ENCODE data around the gene B4GAT1. TPM values are rescaled to one million over a fixed set of nuclear protein-coding genes. Genes with fewer than 3 reads are reported as not detected.

Gene B4GAT1
- total and polyA plus RNA-seq, 2 of the 13 experiments (the other 11 are each of a cell fraction or from before 2014, with no cell fraction given): 40.4 to 109 TPM

GRCh38 chr11:66386171-66387069, 39.0 kb upstream of the B4GAT1 start (continued):
- TF ChIP-seq, protein P1, sequence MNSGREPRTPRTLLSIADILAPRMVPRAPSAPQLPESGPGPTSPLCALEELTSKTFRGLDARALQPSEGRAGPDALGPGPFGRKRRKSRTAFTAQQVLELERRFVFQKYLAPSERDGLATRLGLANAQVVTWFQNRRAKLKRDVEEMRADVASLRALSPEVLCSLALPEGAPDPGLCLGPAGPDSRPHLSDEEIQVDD (CRISPR knock-in tag; IDR thresholded peaks at IDR 0.05; ENCODE audit: borderline replicate concordance): no peak
- TF ChIP-seq RXRA (CRISPR knock-in tag; IDR thresholded peaks at IDR 0.05) (no peak), ARID2 (CRISPR knock-in tag; IDR thresholded peaks at IDR 0.05; ENCODE audit: borderline replicate concordance) (no peak), POLR2A (IDR thresholded peaks at IDR 0.05; ENCODE audit: insufficient read depth in 1 of 2, low read depth in 2 of 2, low read length in 2 of 2) (no peak), ZNF775 (CRISPR knock-in tag; IDR thresholded peaks at IDR 0.05; ENCODE audit: borderline replicate concordance) (no peak), PCBP1 (IDR thresholded peaks at IDR 0.05; ENCODE audit: borderline replicate concordance, low read depth, low read length) (no peak), MEF2D (CRISPR knock-in tag; IDR thresholded peaks at IDR 0.05) (no peak), IKZF1 (IDR thresholded peaks at IDR 0.05) (no peak), SP2 (CRISPR knock-in tag; IDR thresholded peaks at IDR 0.05) (no peak), ZNF761 (CRISPR knock-in tag; conservative IDR thresholded peaks at IDR 0.05) (no peak), DRAP1 (CRISPR knock-in tag; IDR thresholded peaks at IDR 0.05) (no peak), FOXP4 (CRISPR knock-in tag; IDR thresholded peaks at IDR 0.05) (no peak), ZUFSP (CRISPR knock-in tag; IDR thresholded peaks at IDR 0.05; ENCODE audit: borderline replicate concordance) (no peak), HOXD1 (CRISPR knock-in tag; IDR thresholded peaks at IDR 0.05) (no peak), ZNF589 (CRISPR knock-in tag; conservative IDR thresholded peaks at IDR 0.05) (no peak), ARNT2 (CRISPR knock-in tag; IDR thresholded peaks at IDR 0.05; ENCODE audit: low read depth) (0 out of 2 replicates have a peak, but pooled peaks have one; percentile 11), ZNF709 (CRISPR knock-in tag; IDR thresholded peaks at IDR 0.05) (no peak), THAP11 (CRISPR knock-in tag; IDR thresholded peaks at IDR 0.05) (0 out of 2 replicates have a peak, but pooled peaks have one; percentile 47), RBM22 (optimal IDR thresholded peaks at IDR 0.05; ENCODE audit: low read length) (no peak), ZFP62 (CRISPR knock-in tag; IDR thresholded peaks at IDR 0.05) (no peak), ERF (CRISPR knock-in tag; IDR thresholded peaks at IDR 0.05) (0 out of 2 replicates have a peak, but pooled peaks have one; percentile 34), ZNF232 (CRISPR knock-in tag; IDR thresholded peaks at IDR 0.05; ENCODE audit: borderline replicate concordance) (no peak)
- TF ChIP-seq, protein P2, sequence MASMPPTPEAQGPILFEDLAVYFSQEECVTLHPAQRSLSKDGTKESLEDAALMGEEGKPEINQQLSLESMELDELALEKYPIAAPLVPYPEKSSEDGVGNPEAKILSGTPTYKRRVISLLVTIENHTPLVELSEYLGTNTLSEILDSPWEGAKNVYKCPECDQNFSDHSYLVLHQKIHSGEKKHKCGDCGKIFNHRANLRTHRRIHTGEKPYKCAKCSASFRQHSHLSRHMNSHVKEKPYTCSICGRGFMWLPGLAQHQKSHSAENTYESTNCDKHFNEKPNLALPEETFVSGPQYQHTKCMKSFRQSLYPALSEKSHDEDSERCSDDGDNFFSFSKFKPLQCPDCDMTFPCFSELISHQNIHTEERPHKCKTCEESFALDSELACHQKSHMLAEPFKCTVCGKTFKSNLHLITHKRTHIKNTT (CRISPR knock-in tag; IDR thresholded peaks at IDR 0.05): no peak
- TF ChIP-seq, protein P3, sequence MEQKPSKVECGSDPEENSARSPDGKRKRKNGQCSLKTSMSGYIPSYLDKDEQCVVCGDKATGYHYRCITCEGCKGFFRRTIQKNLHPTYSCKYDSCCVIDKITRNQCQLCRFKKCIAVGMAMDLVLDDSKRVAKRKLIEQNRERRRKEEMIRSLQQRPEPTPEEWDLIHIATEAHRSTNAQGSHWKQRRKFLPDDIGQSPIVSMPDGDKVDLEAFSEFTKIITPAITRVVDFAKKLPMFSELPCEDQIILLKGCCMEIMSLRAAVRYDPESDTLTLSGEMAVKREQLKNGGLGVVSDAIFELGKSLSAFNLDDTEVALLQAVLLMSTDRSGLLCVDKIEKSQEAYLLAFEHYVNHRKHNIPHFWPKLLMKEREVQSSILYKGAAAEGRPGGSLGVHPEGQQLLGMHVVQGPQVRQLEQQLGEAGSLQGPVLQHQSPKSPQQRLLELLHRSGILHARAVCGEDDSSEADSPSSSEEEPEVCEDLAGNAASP (CRISPR knock-in tag; IDR thresholded peaks at IDR 0.05; ENCODE audit: borderline replicate concordance): no peak
